Hypothalamus (tissue), 51 donors: ENCODE measurements around the gene WDR36.
A peak's percentile ranks its signal among the peaks of the same experiment; 100 is the strongest.

Source experiments
- DNase-seq, 51 donors: peaks; one replicate each; lab custom pipeline; 2025; lab: John Stamatoyannopoulos, UW

Gene WDR36

DNA sequence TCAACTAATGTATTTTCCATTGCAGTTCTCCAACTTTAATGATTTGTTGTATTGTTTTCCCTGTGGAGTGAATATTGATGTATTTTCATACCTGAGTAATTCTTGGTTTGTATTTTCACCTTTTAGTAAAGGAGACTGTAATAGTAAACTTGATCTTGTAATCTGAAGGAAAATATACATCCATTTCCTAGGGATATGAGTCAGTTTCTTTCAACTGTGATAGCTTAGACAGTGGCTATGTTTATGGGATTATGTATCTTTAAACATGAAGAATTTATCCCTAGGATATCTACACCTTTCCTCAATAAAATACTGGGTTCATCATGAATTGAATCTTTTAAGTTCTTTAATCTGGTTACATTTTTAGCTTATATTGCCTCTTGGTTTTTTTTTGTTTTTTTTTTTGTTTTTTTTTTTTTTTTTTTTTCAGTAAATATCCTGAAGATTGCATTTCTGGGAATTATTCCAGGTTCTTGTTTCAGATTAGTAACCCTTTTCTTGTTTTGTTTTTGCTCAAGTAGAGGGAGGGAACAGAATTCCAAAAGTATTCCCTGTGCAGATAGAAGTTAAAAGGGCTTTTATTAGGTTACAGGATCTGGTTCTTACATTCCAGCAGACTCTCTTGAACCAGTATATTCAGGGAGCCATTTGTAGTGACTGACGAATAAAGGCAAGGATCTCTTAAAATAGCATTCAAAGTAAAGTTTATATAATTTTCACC is 7.1 kb downstream of the WDR36 start:
- DNase-seq = no peak

DNA sequence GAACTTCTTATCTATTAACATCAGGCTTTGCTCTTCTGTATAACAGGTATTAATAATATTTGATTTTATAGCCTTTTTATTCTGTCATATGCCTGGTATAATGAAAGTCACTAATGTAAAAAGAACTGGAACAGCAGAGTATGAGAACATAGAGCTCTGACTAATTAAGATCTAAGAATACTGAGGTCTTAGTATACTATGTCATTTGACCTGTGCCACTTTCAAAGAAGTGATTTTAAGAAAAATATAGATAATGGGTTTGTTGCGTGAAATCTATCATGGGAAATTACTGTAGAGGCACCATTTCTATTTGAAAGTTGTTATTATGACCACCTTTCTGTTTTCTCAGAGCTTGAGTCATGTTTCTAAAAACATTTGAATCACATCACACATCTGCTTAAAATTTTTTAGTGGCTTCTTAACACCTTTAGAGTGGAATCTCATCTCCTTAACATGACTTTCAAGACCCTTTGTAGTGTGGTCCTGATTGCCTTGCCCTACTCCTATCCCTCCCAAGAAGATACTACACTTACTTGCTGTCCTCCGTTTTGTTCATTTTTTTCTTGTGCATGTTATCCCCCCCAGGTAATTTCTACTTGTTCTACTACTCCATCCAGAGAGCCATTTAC is 14.3 kb downstream of the WDR36 start:
- no peak for DNase-seq

GRCh38 chr5:111107371-111107770 is 15.2 kb downstream of the WDR36 start:
- DNase-seq = no peak

GRCh38 chr5:111111956-111112355 is 19.8 kb downstream of the WDR36 start:
- DNase-seq = no peak

GRCh38 chr5:111113678-111114077 is 21.5 kb downstream of the WDR36 start:
- no peak for DNase-seq

DNA sequence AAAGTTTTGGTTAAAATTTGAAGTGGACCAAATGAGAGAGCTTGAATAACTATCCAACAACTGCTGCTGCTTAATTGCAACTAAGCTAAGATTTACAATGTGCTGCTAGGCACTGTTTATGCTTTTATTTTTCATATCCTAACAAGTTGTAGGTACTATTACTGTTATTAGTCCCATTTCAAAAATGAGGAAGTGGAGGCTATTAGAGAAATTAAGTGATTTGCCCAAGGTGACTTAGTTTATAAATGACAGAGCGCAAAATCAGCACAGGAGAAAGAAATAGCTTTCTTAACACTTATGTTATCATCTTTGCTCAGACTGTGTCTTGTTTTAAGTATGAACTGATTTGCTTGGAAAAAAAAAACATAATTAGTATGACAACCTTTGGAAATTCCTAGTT is 23.1 kb downstream of the WDR36 start:
- no peak for DNase-seq

- no peak for DNase-seq
These were observed 24.4 kb downstream of the WDR36 start for GRCh38 chr5:111116550-111116949.

DNA sequence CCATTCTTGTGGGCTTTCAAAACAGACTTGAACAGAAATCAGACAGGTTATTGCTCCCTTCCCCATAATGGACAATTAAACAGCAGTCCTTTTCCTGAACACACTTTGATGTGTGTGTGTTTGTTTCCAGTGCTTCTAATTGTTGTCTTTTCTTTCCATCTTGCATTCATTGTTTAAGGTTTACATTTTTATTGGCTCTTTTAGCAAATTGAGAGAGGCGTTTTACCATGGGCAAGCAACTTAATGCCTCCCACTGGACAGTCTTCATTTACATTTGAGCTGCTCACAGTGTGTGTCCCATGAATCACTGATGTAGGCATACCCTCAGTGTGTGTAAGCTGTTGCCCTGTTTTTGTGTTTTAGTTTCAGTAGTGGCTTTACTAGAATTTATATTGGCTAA is 25.0 kb downstream of the WDR36 start:
- DNase-seq = no peak

DNA sequence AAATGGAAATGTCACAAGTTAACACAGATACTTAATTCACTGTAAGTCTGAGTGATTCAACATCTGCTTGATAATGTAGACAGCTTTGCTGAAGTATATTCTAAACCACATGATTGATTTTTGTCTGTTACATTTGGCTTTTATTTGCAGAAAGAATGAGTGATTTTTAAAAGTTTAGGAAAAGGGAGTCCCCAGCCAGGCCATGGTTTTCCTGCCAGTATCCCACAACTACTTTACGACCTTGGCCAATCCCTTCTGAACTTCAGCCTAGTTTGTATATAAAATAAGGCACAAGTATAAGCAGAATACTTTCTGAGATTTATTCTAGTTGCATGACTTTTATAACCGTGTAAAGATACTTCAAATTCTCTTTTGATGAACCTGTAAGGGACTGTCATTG is 27.1 kb downstream of the WDR36 start:
- no peak for DNase-seq

DNA sequence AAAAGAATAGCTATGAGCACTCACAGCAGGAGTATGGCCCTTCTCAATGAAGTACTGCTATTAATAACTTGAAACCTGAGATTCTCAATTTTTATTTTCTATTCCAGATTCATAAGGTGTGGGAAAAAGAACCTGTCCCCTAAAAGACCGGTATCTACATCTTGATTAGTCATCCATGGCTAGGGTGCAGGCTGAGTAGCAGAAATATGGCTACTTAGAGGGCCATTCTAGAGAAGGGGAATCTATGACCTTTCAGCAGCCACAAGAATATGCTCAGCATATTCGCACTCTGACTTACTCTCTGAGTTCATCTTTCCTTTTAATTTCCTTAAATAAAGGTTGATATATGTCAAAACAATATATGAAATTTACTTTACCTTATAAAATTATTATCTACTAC is 27.7 kb downstream of the WDR36 start:
- no peak for DNase-seq

GRCh38 chr5:111120911-111121310 is 28.8 kb downstream of the WDR36 start:
- no peak for DNase-seq

GRCh38 chr5:111121926-111122325 is 29.8 kb downstream of the WDR36 start:
- DNase-seq = no peak

- DNase-seq = no peak
These were observed 30.2 kb downstream of the WDR36 start for GRCh38 chr5:111122398-111122797.

- DNase-seq = no peak
These were observed 32.6 kb downstream of the WDR36 start for GRCh38 chr5:111124793-111125192.

DNA sequence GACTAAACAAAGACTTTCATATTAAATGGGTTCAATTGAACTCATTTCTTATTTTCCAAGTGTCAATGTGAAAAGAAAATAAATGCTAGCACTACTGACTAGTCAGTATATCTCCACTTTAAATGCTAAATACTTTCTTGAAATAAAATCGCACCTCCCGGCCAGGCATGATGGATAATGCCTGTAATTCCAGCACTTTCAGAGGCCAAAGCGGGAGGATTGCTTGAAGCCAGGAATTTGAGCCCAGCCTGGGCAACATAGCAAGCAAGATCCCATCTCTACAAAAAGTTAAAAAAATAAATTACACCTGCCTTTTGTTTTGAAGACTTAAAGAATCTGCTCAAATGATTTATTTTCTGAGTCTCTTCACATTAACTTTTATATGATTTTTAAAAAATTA is 34.7 kb downstream of the WDR36 start:
- DNase-seq = no peak

DNA sequence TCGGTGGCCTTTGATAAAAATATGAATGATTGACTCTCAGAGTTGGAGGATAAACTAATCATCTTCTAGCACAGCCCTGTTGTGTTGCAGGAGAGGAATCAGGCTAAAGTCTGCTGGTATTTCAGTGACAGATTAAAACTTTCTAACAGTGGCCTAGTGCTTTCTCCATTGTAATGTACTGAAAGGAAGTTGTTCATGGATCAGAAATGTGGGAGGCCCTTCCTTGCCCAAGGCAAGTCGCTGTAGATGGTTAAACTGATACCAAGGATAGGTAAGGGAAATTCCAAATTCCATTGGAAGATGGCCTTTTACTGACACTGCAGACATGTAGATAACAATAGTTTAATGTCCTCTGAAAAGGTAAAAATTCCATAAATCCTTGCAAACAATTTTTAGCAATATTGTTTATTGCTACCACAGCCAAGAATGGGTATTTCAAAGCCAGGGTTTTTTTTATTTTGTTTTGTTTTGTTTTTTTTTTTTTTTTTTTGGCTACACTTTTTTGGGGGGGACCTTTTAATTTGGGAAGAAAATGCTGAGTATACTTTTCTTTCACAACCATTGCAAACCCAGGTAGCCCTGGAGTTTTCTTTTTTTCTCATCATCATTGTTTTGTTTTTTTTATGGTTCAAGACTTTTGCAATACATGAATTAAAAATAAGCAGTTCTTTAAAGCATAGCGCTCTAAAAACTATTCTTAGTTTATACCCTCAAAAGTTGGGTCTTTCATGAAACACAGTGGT is 35.5 kb downstream of the WDR36 start:
- no peak for DNase-seq

DNA sequence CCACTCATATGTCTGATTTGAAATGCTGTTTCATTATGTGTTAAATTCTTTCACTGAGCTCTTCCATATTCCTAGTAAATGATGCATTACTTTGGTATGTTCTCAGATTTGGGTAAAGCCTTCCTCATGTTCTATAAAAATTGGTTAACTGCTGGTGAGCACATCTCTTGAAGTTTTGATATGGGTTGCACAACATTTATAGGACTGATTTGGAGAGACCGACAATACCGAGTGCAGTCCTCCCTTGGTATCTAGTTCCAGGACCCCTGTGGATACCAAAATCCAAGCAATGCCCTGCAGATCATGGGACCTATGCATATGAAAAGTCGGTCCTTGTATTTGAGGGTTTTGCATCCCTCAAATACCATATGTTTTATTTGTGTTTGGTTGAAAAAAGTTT is 37.8 kb downstream of the WDR36 start:
- no peak for DNase-seq

DNA sequence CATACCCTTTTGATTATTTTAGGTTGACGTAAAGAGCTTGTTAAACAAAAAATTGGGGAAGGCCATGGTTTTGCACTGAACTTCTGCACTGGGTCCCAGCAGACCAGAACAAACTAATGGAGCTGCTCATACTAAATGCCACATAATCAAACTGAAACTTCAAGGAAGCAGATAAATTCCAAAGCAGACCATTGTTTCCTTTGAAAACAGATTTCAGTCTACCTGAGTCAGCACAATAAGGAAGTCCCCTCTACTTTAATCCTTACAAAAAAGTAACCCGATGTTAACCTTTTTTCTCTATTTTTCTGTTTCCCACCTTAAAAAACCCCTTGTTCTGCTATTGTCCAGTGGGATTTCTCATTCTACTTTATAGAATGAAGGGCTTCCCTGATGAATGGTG is 39.2 kb downstream of the WDR36 start:
- DNase-seq = no peak

GRCh38 chr5:111132076-111132475 is 39.9 kb downstream of the WDR36 start:
- no peak for DNase-seq

DNA sequence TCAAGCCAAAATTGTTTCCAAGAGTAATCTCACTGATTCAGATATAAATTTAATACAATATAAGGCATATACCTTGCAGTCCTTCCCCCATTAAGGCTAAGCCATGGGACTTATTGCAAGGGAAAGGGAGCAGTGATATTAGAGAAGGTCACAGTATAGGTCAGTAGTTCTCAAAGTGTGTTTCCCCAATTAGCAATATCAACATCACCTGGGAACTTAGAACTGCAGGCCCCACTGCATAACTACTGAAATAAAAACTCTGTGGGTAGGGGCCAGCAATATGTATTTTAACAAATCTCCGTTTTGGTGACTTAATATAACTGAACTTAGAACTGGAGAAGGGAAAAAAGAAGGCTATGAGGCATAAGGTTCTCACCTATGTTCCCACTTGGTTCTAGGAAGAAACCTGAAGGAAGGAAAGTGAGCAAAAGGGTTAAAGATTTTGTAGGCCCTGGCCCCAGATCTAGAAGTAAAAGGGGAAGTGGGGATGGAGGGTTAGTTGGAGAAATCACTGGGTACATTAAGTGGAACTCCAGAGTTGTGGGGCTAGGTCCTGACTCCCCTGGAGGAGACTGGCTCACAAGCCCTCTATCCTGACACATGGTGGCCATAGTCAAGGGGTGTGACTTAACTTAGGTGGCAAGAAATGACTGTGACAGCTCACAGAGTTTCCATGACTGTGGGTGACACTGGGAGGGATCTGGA is 40.7 kb downstream of the WDR36 start:
- DNase-seq = no peak

DNA sequence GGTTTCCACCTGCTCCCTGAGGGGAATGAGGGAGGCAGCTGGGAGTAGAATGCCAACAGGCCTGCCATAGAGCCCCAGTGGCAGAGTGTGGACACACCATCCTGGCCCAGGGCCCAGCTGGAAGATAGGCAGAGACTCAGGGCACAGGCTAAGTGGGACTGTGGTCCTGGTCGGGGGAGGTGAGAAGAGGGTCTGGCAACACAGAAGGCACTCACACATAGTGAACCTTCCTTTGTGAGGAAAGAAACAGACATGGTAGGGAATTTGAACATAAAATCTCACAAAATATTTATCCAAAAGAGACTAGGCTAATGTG is 41.2 kb downstream of the WDR36 start:
- DNase-seq = no peak

DNA sequence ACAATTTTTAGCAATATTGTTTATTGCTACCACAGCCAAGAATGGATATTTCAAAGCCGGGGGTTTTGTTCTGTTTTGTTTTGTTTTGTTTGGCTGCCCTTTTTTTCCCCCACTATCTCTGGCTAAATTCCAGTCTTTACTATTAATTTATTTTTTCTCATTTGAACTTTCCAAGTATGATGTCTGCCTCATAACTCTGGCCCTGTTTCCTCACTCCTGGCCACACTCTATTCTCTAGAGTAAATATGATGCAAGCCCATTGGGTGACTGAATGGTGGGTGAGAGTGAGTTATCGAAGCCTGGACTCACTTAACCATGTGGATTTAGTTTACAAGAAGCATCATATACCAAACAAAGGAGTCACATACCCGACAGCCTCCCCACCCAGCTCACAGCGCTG is 41.9 kb downstream of the WDR36 start:
- DNase-seq = peak in 1 of 51 donors; percentile 1
